MV-4-11 (cell line): ENCODE measurements around the gene INAFM2.

Experiments
- DNase-seq: peaks from one replicate; lab custom pipeline; 2025; lab: John Stamatoyannopoulos, UW

The INAFM2 gene

GRCh38 chr15:40365016-40365415, 41.5 kb downstream of the INAFM2 start:
- DNase-seq: no peak

DNA sequence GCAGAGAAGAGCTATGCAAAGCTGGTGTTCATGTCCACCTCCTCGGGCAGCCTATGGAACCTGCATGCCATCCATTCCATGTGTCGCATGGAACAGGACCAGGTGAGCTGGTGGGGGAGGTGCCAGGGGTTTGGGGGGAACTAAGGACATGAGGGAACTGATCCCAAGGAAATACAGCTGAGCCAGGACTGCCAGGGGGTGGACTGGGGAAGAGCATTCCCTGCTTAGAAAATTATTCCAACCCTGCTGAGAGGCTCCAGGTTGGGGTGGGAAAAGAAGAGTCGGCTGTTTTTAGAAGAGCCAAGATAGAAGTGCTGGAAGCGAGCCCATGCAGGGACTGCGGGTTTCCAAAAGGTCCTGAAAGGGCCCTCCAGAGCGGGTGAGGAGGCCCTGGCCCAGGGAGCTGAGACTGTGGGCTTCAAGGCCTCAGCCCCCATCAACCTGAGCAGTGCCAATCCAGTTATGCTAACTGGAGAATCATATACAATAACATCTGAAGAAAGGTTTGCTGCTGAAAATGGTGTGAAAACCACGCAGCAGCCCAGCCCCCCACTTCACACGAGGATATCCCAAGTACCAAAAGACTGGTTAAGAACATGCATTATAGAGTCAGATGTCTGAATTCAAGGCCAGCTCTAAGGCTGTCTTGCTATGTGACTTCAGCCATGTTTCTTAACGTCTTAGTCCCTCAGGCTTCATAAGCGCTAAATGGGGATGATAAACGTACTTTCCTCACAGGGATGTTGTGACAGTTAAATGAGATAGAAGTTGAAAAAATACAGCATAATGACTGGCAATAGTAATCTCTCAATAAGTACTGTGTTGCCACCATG, 42.3 kb downstream of the INAFM2 start:
- no peak for DNase-seq

DNA sequence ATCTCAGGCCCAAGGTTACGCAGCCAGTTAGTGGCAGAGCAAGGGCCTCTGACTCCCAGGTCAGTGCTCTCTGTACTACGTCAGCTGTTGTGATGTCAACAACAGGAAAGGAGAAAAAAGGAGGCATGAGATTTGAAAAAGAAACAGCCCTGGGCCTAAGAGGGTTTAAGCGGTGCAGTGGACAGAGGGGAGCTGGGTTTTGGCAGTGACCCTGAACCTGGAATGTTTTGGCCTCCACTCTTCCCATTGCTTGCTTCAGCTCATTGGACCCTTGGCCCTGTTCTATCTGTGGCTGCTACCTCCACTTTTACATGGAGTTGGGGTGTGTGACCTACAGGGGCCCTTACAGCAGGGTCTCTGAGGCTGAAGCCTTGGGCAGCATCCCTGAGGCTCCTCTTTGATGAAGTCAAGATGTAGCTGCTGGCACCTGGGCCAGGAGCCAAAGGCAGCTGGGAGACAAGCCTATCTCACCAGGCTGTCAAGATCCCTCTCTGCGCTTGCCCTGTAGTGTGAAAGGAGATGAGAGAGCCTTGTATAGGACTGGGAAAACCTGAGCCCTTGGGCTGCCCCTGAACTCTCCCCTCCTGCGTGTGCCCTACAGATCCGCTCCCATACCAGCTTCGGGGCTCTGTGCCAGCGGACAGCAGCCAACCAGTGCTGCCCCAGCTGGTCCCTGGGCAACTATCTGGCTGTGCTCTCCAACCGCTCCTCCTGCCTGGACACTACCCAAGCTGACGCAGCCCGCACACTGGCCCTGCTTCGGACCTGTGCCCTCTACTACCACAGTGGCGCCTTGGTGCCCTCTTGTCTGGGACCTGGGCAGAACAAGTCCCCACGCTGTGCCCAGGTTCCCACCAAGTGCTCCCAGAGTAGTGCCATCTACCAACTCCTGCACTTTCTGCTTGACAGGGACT, 43.2 kb downstream of the INAFM2 start:
- no peak for DNase-seq

DNA sequence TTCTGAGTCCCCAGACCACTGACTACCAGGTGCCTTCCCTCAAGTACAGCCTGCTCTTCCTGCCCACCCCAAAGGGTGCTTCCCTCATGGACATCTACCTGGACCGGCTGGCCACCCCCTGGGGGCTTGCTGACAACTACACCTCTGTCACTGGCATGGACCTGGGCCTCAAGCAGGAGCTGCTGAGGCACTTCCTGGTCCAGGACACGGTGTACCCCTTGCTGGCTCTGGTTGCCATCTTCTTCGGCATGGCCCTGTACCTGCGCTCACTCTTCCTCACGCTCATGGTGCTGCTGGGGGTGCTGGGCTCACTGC, 43.8 kb downstream of the INAFM2 start:
- no peak for DNase-seq

GRCh38 chr15:40367686-40368611, 44.5 kb downstream of the INAFM2 start:
- DNase-seq: peak; percentile 91

GRCh38 chr15:40368719-40369473, 45.4 kb downstream of the INAFM2 start:
- DNase-seq: no peak

DNA sequence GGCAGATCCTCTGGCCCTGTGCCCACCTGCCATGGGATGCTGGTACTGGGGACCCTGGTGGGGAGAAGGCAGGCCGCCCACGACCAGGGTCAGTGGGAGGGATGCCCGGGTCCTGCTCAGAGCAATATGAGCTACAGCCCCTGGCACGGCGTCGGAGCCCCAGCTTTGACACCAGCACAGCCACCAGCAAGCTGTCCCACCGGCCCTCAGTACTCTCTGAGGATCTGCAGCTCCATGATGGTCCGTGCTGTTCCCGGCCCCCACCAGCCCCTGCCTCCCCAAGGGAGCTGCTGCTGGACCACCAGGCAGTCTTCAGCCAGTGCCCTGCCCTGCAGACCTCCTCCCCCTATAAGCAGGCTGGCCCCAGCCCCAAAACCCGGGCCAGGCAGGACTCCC, 46.0 kb downstream of the INAFM2 start:
- no peak for DNase-seq

GRCh38 chr15:40369971-40370370, 46.5 kb downstream of the INAFM2 start:
- no peak for DNase-seq

DNA sequence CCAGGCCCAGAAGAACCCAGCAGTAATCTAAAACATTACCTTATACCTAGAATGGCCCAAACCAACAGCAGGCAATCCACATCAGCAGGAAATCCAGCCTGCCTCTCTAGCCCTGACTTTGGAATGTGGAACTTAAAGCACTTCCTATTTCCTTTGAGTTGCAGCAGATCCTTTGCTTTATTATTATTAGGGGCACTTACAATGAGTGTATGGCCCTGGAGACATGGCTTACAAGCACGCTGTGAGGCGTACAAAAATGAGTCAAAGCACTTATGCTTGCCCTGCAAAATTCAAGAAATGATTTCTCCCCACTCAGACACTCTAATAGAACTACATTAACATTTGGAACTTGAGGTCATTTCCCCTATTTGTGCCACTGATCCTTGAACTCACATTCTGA, 49.5 kb downstream of the INAFM2 start:
- DNase-seq: no peak
